GM12872 (cell line): ENCODE results near the gene CAMSAP2.

Experiments used
- CTCF ChIP-seq: IDR thresholded peaks from 3 replicates; pipeline ENCODE4 v1.5.1; 2011; ENCODE audit warnings: low read depth, mild to moderate bottlenecking, low read length, moderate library complexity; ENCODE audit not compliant: insufficient read depth

Gene CAMSAP2

GRCh38 chr1:200786788-200787187 is 48.1 kb downstream of the CAMSAP2 start:
- no peak for TF ChIP-seq CTCF

DNA sequence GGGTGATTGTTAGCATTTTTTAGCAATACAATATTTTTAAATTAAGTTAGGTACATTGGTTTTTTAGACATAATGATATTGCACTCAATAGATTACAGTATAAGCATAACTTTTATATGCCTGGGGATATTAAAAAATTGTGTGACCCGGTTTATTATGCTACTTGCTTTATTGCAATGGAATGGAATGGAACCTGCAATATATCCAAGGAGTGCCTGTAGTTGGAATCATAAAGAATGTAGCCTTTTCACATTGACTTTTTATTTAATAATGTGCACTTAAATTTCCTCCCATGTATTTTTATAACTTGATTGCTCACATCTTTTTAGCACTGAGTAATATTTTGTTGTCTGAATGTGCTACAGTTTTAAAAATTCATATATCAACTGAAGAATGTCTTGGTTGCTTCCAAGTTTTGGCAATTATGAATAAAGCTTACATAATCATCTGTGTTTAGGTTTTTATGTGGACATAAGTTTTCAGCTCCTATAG is 49.2 kb downstream of the CAMSAP2 start:
- no peak for TF ChIP-seq CTCF

DNA sequence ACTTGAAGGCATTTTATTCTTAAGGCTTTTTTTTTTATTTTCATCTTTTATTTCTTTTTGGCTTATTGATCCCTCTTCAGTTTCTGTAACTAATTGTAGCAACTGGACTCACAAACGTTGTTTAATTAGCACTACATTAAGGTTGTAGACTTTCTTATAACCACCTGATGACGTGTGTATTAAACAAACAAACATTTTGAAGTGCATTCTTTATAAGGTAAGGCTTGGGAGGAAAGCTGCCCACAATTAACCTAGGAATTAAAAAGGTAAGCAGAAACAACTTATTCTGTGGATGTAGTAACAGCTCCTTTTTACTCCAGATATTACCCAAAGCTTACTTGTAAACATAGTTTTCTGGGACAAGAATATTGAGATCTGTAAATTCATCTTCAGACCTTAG is 55.0 kb downstream of the CAMSAP2 start:
- no peak for TF ChIP-seq CTCF

GRCh38 chr1:200794506-200795065 is 55.9 kb downstream of the CAMSAP2 start:
- TF ChIP-seq CTCF, result no peak

GRCh38 chr1:200795156-200795555 is 56.5 kb downstream of the CAMSAP2 start:
- TF ChIP-seq CTCF, result no peak

GRCh38 chr1:200802042-200802441 is 63.3 kb downstream of the CAMSAP2 start:
- TF ChIP-seq CTCF, result no peak

GRCh38 chr1:200802865-200803512 is 64.3 kb downstream of the CAMSAP2 start:
- peak; percentile 93 for TF ChIP-seq CTCF
